Caco-2 (cell line): Measurements from ENCODE around the gene HNRNPA2B1. TPM values are rescaled to one million over a fixed set of nuclear protein-coding genes. Genes with fewer than 3 reads are reported as not detected.

Experiments
- BruUV-seq: library from RNA; stranded (reverse); fragments of 400-500 nt; replicated peaks from 2 replicates; lab custom pipeline; 2021; lab: Mats Ljungman, UMichigan
- CTCF ChIA-PET: fragments of 300-600 bp; sonication (Branson Sonifier 250); formaldehyde crosslinking; loops from one replicate; lab custom pipeline; 2022; ENCODE audit warnings: antibody characterized with exemption; lab: Charles Lee
- POLR2A ChIA-PET: fragments of 300-600 bp; sonication (Branson Sonifier 250); formaldehyde crosslinking; loops from one replicate; lab custom pipeline; 2022; ENCODE audit warnings: antibody characterized with exemption; lab: Charles Lee
- DNase-seq, 2 experiments: peaks; one replicate each; pipeline versions ENCODE4 v3.0.0 to v3.0.0-alpha.2; 2020 to 2022
- H3K27me3 ChIP-seq: replicated peaks from 2 replicates; pipeline ENCODE4 v1.6.0; 2011; ENCODE audit warnings: low read length; ENCODE audit not compliant: control insufficient read depth, insufficient read depth
- H3K36me3 ChIP-seq: 2 replicates; pipeline ENCODE4 v1.5.1; 2011; ENCODE audit warnings: low read length; ENCODE audit not compliant: control insufficient read depth, insufficient read depth
- H3K4me1 ChIP-seq: fragments of 250-450 bp; sonication (Bioruptor Pico); 2 replicates; pipeline ENCODE4 v1.5.1; 2020; ENCODE audit warnings: mild to moderate bottlenecking
- H3K4me3 ChIP-seq: 2 replicates; pipeline ENCODE4 v1.5.1; 2011; ENCODE audit warnings: low read depth, mild to moderate bottlenecking, control low read depth, low read length
- H3K9me3 ChIP-seq: fragments of 250-450 bp; sonication (Bioruptor Pico); 2 replicates; pipeline ENCODE4 v1.5.1; 2020; ENCODE audit warnings: mild to moderate bottlenecking, moderate library complexity
- H3K27ac Mint-ChIP-seq: one replicate; pipeline ENCODE4 v1.8.0; 2022; ENCODE audit warnings: mixed read lengths; ENCODE audit not compliant: unreplicated experiment
- H3K27me3 Mint-ChIP-seq: one replicate; pipeline ENCODE4 v1.8.0; 2022; ENCODE audit warnings: mixed read lengths; ENCODE audit not compliant: insufficient read depth, unreplicated experiment
- H3K36me3 Mint-ChIP-seq: one replicate; pipeline ENCODE4 v1.8.0; 2022; ENCODE audit warnings: mild to moderate bottlenecking, mixed read lengths; ENCODE audit not compliant: insufficient read depth, unreplicated experiment
- H3K4me1 Mint-ChIP-seq: one replicate; pipeline ENCODE4 v1.8.0; 2022; ENCODE audit warnings: low read depth, mixed read lengths; ENCODE audit not compliant: unreplicated experiment
- H3K4me3 Mint-ChIP-seq: one replicate; pipeline ENCODE4 v1.8.0; 2022; ENCODE audit warnings: mild to moderate bottlenecking, moderate library complexity, mixed read lengths; ENCODE audit not compliant: unreplicated experiment
- H3K9me3 Mint-ChIP-seq: one replicate; pipeline ENCODE4 v1.8.0; 2022; ENCODE audit warnings: mixed read lengths; ENCODE audit not compliant: unreplicated experiment
- CTCF ChIP-seq, 2 experiments: fragments of 200-600 bp in 1 of 2; IDR thresholded peaks; 1 replicate in 1 of 2; 2 replicates in 1 of 2; pipeline versions ENCODE4 v1.5.1 to v1.8.0; 2011 to 2022; ENCODE audit warnings: antibody characterized with exemption in 1 of 2, control low read depth in 1 of 2, inconsistent platforms in 1 of 2, low read depth in 1 of 2, low read length in 1 of 2, mild to moderate bottlenecking in 1 of 2, moderate library complexity in 1 of 2; ENCODE audit not compliant: insufficient read depth in 1 of 2, severe bottlenecking in 1 of 2, unreplicated experiment in 1 of 2
- intact Hi-C: fragments of 100-400 bp; cut with micrococcal nuclease; formaldehyde crosslinking; loops from one replicate; pipeline ENCODE4 v1.10.0; 2022; ENCODE audit not compliant: unreplicated experiment
- total RNA-seq: library from RNA; stranded (reverse); gene quantifications from 2 replicates; pipeline ENCODE4 v1.2.3, GENCODE V29; 2022

Gene HNRNPA2B1
- total RNA-seq, 1 experiment from 2014 or later, result 799 TPM

DNA sequence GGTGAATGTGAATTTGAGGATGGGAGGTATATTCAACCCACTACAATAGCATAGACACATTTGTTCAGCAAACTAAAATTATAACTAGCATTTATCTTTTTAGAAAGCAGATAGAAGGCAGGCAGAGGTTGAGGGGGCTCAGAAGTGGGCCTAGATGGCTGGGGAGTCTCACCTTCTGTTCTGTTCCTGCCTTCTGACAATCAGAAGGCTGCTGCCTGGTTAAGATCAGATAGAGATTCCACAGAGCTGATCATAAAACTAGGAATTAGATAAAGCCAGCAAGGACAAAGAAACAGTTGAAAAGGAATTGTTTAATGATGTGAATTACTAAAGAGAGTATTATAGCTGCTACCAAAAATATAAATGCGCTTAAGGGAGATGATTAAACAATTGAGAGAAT is 60.2 kb downstream of the HNRNPA2B1 start:
- Mint-ChIP-seq H3K36me3 (no peaks in the 10 kb centered on the region), H3K27ac (no peak overlapping the region), H3K9me3 (peaks cover 2% of the 10 kb centered on the region), H3K4me1 (peaks cover 8% of the 10 kb centered on the region), H3K27me3 (no peaks in the 10 kb centered on the region), H3K4me3 (no peak overlapping the region)
- Histone ChIP-seq H3K4me1 (no peaks in the 10 kb centered on the region), H3K27me3 (no peaks in the 10 kb centered on the region), H3K9me3 (no peaks in the 10 kb centered on the region; the same call in 1 of the 2 replicates), H3K4me3 (no peak overlapping the region), H3K36me3 (no peaks in the 10 kb centered on the region)
- CTCF ChIA-PET, result no interaction called here
- intact Hi-C loops, result no loop called here
- BruUV-seq, result no TSS peak
- TF ChIP-seq CTCF (IDR thresholded peaks at IDR 0.05; ENCODE audit: insufficient read depth in 1 of 2, low read depth in 1 of 2, low read length in 1 of 2, severe bottlenecking in 1 of 2, unreplicated experiment in 1 of 2), result no peak
- POLR2A ChIA-PET, result no interaction called here
- DNase-seq, result no peak

Other genes with a start within 250 kb of the HNRNPA2B1 start
- gene NFE2L3, start 48.5 kb downstream of the HNRNPA2B1 start, total RNA-seq, result 38.4 and 39.2 TPM in 2 replicates
- 215 and 226 TPM in 2 replicates for gene CBX3, start 999 bp upstream of the HNRNPA2B1 start, total RNA-seq
- 7.6 and 8.8 TPM in 2 replicates for gene SNX10, start 91.1 kb upstream of the HNRNPA2B1 start, total RNA-seq